Measurements from ENCODE around the gene PLEKHA6.
A peak's percentile ranks its signal among the peaks of the same experiment; 100 is the strongest.

PLEKHA6 gene

DNA sequence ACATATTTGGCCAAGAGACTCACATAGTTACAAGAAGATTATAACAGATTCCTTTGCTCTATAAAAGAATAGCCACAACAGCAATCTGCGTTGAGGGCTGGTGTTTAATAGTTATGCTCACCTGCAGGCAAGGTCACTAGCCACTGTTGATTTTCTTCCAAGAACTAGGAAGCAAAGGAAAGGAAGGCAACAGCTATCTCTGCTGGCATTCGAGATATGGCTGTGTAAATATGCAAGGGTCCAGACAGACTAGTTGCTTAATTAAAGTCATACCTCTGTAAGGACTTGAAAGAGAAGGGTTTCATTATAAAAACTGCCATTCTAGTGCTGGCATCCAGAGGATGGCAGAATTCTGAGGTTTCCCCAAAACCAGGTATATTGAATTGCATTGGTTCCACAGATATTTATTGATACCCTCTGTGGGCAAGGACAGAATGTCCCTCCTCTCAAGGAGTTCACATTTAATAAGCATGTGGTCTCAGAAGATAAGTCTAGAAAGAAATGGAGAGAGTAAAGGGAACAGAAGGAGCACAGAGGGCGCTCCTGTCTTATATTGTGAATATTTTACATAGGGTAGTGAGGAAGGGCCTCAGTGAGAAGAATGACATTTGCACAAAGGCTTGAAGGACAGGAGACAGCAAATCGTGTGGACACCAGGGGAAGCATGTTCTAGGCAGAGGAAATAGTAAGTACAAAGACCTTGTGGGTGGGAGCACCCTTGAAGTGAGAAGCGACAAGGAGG lies 23.6 kb upstream of the PLEKHA6 start:
- in situ Hi-C loops (cut with MboI; ENCODE audit: low pct_unique_long_range_greater_than_20kb, low sequenced_read_pairs) = no loop called here
- DNase-seq = no peak

DNA sequence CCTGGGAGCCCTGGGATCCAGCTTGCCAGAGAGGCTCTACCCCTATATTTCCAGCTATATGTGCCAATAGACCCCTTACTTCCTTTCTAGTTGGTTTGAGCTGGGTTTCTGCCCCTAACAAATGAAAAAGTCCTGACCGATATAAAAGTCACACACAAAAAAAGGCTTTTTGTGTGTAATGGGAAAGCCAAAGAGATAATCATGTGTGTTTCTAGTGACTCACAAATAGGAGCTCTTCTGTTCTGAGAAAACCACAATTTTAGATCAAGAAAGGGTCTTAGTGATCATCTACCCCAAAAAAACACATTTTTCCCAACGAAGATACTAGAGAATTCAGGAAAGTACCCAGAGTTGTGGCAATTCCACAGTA lies 23.0 kb upstream of the PLEKHA6 start:
- in situ Hi-C loops (cut with MboI; ENCODE audit: low pct_unique_long_range_greater_than_20kb, low sequenced_read_pairs) = no loop called here
- DNase-seq = no peak

DNA sequence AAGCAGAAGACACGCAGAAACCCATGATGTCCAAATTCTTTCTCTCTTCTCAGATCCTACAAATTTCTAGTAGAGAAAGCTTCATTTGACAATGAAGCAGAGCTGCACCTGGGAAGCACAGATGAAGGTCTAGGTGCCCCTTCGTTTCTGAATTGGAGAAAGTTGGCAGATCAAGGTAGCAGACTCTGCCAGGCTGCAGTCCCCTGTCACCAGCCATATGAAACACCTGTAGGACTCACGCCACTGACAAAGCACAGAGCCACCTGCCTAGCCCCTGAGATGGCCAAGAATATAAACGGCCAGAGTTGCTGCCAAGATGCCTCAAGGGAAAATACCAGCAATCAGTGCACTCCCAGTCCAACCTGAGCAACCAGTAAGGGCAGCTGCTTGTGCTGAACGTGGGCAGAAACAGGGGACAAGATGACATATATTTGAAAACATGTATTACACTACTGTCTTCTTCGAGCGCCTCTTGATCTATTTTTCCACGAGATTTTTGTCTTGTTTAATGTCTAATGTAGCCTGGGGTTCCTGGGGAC lies 20.6 kb upstream of the PLEKHA6 start:
- DNase-seq = no peak
- in situ Hi-C loops (cut with MboI; ENCODE audit: low pct_unique_long_range_greater_than_20kb, low sequenced_read_pairs) = no loop called here

DNA sequence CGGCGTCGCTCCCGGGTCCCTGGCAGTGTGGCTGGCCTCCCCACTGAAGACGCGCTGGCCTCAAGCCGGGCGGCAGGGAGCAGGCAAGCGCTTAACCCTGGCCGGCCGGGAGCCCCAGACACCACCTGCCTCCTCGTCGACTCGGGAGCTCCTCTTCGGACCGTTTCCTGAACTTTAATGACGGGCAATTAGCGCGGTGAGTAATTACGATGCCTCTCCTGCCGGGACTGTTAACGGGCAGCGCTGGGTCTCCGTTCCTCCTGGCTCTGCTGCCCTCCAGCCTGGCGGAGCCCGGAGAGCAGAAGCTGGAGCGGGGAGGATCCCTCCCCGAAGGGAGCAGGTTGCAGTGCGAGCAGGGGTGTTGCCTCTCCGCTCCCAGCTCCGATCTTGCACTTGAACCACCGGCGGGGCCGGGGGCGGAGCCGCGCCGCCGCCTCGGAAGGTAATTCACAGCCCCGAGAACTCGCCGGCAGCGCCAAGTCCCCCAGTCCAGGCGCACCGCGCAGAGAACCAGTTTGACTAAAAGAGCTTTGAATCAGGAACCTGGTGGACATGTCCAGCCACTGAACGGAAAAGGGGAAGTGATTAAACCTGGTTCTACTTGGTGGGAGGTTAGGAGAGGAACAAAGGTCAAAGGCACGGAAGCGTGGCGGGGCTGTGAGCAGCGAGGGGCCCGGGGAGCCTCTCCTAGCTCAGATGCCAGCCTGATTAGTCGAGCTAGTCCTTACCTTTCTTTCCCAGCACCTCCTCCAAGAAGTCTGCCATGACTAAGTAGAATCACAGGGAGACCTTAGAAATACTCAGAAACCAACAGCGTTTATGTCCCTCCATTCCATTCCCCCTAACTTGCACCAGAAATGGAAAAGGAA lies 18.3 kb upstream of the PLEKHA6 start:
- in situ Hi-C loops (cut with MboI; ENCODE audit: low pct_unique_long_range_greater_than_20kb, low sequenced_read_pairs) = no loop called here
- DNase-seq = peak; percentile 82

DNA sequence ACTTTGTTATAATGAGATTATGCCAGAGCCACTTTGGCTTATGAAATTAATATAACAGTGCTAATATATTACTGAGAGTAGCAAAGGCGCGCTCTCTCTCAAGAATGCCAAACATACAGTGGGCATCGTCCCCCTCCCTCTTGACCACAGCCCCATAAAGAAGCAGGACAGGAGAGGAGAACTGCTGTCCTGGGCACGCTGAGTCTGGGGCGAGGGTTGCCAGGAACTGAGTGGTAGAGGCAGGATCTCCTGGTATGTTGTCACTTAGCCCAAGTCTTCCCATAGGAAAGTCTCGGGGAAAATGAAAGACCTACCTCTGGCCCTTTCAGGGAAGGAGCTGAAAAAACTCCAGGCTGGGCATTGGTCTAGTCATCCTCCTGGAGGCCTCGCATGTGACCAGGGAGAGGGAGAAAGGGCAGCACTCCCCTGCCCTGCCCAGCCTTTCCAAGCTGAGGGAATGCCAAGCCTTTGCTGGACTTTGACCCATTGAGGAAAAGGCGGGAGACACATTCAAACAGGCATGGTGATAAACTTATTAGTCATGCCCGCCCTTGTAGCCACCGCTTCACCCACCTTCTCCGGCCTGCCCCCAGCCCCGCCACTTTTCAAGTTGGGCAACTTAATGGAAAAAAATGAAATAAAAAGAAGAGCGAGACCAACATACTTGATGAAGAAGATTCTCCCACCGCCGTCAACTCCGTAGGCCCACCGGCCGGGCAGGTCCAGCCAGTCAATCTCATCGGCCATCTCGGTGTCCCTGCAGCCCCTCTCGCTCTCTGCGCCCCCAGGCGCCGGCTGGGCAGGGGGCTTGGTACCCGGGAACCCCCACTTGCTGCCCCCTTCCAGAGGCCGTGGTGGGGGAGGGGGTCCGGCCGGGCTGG lies 17.4 kb upstream of the PLEKHA6 start:
- in situ Hi-C loops (cut with MboI; ENCODE audit: low pct_unique_long_range_greater_than_20kb, low sequenced_read_pairs) = no loop called here
- no peak for DNase-seq

DNA sequence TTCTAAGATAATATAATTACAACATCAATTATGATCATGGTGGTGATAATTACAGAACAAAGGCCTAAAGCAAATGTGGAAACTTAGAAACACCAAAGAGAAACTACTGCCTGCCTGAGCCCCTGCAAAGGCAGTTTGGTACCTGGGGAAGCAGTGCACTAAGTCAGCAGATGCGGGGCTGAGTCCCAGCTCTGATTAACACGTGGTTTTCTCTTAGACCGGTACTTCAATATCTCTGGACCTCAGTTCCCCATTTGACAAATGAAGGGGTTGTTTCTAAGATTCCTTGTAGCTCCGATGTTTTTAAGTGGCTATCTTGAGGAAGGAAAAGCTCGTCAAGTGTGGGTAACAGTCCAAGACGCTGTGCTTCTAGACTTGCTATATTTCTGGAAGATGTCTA lies 16.7 kb upstream of the PLEKHA6 start:
- in situ Hi-C loops (cut with MboI; ENCODE audit: low pct_unique_long_range_greater_than_20kb, low sequenced_read_pairs) = no loop called here
- no peak for DNase-seq

DNA sequence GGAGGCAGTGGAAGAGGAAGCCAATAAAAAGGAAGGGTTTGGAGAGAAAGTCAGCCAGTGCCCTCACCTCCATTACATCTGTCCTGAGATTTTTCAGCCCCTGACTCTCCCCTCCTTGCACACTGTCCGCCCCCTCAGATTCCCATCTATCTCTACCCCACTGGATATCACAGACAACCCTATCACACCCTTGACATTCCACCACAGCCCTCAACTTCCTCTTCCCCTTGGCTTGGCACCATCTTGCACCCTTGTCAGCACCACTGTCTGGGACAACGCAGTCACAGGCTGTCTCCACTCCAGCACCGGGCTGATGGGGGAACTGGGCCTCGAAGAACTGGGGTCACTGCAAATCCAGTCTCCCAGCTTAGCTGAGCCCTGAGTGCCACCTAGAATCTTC lies 14.2 kb upstream of the PLEKHA6 start:
- in situ Hi-C loops (cut with MboI; ENCODE audit: low pct_unique_long_range_greater_than_20kb, low sequenced_read_pairs) = loop anchor here (25.0 kb wide), 1 partner anchor 212 kb away; the partner anchor contains the start of genes ETNK2 and REN

DNA sequence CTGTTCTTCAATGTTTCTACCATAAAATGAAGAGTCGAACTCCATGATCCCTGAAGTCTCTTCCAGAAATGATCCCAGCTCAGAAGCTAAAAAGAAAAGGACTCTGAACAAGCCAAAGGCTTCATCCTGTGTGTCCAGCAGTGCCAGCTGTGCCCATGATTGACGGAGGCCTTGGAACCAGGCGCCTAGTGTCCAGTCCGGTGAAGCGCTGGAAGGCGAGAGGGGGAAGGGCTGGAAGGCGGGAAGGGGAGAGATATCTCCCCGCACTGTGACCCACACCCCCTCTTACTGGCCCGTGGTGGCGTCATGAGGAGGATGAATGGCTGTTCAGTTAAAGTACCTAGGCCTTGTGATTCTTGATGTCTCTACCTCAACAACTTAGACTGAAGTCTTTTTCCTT lies 10.4 kb upstream of the PLEKHA6 start:
- no peak for DNase-seq

More for the DNA sequence above, 14.2 kb upstream of the PLEKHA6 start:
- no peak for DNase-seq

DNA sequence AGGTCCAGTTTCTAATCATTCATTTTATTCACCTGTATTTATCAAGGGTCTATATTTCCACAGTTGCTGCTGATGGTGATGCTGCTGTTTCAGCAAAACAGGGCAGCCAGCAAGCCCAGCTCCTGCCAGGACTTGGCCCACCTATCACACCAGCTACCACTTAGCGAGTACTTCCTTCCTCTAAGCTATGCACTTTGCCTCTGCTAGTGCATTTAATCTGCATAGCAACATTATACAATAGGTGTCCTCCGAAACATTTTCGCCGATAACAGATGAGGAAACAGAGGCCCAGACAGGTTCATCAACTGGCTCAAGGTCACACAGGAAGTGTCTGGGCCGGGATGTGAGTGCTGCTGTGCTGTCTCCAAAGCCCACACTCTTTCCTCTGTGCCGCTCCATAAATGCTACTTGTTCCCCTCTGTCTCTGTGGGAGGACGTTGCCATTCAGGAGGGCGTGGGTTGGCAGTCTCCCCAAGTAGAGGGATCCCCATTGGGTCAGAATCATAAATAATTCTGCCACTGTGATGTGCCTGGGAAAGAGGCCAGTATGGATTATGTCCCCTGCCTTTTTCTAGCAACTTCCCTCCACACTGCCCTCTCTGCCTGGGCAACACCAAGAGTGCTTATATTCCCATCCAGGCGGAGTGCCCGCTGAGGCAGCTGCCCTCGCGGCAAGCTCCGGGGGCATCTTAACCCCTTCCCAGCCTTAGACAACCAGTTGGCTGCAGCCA lies 9.4 kb upstream of the PLEKHA6 start:
- in situ Hi-C loops (cut with MboI; ENCODE audit: low pct_unique_long_range_greater_than_20kb, low sequenced_read_pairs) = loop anchor here (25.0 kb wide), 1 partner anchor 207 kb away; the partner anchor contains the start of genes ETNK2 and REN
- no peak for DNase-seq

More for the DNA sequence above, 10.4 kb upstream of the PLEKHA6 start:
- in situ Hi-C loops (cut with MboI; ENCODE audit: low pct_unique_long_range_greater_than_20kb, low sequenced_read_pairs) = loop anchor here (25.0 kb wide), 1 partner anchor 208 kb away; the partner anchor contains the start of genes ETNK2 and REN

DNA sequence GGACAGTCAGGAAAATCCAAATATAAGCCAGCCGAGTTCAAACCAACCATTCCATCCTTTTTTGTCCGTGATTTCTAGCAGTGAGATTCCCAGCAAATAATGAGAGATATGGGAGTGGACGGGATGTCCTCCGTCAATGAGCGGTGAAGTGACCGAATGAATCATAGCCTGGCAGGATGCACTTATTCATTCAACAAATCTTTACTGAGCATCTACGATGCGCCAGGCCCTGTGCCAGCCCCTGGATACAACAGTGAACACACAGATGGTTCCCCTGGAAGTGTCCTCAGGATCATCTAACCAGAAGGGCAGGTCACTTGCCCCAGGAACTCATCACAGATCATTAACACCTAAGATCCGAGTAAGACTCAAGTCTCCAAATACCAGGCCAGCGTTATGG lies 8.2 kb upstream of the PLEKHA6 start:
- in situ Hi-C loops (cut with MboI; ENCODE audit: low pct_unique_long_range_greater_than_20kb, low sequenced_read_pairs) = loop anchor here (25.0 kb wide), 1 partner anchor 206 kb away; the partner anchor contains the start of genes ETNK2 and REN
- DNase-seq = no peak

DNA sequence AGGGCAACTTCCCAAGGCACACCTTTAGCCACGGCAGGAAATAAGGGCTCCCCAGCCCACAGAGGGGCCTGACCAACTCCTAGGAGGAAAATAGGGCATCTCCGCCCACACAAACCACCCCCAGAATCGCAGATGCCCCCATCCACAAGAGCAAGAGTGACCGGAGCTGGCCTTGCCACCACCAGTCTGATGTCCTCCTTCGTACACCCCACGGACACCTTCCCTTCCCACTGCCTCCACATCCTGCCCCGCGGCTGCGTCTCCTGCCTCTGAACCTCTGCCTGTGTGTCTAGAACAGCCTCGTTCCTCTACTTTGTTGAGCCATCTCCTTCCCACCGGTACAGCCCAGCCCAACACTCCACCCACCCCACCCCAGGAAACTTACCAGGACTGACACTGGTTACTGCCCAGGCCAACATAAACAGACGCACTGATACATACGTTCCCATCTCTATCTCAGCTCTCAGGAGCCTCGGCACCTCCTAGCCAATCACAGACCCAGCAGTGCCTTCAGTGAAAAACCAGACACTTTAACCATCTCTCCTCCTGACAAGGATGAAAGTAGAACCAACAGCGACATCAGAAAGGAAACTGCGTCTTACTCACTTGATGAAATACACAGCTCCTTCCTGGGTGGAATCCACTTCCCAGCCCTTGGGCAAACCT lies 7.6 kb upstream of the PLEKHA6 start:
- DNase-seq = no peak
- in situ Hi-C loops (cut with MboI; ENCODE audit: low pct_unique_long_range_greater_than_20kb, low sequenced_read_pairs) = loop anchor here (25.0 kb wide), 1 partner anchor 205 kb away; the partner anchor contains the start of genes ETNK2 and REN

DNA sequence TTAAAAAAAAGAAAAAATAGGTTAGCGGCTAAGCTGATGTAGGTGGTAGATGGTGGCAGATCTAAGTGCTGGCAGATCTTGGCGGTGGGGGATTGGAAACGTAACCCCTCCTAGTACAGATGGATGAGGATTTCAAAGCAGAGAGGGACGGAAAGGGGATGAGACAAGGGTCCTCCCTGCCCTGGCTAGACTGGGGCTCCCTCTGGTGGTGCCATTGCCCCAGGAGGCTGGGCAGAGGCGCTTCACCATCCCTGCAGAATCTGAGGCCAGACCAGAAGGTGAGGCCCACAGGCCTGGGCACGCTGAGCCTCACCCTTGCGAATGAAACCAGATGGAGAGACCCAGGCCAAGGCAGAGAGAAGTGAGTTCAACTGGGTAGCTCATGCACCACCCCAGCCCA lies 7.0 kb upstream of the PLEKHA6 start:
- in situ Hi-C loops (cut with MboI; ENCODE audit: low pct_unique_long_range_greater_than_20kb, low sequenced_read_pairs) = loop anchor here (25.0 kb wide), 1 partner anchor 204 kb away; the partner anchor contains the start of genes ETNK2 and REN
- DNase-seq = peak; percentile 32

DNA sequence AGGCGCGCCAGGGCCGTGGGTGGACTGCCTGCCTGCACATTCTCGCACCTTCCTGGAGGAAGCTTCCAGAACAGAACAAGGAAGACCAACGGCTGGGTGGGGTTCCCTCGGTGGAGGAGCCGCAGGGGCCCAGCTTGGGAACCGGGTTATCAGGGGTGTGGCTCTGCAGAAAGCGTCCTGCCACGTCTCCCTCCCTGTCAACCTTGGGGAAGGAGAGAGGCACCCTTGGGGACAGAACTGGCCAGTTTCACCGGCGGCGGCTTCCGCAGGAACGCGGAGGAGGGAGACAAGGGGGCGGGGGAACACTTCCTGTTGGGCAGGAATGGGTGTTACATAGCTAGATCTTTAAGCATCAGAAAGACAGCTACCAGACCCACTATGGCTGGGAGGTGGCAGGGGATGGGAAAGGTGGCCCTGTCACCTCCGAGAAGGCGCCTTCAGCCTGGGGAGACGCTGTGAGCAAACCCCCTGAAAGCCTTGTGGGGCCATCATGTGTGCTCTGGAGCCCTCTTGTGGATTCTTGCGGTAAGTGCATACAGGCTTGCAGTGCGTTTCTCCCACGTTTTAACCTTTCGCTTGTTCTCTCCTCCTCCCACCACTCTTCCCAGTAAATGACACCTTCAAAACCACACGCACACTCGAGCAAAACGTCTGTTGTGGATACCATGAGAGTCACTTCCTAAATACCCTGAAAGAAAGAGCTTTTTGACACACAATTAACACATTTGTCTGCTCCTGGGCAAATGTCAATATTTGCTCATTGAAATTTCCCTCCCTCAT lies 3.8 kb upstream of the PLEKHA6 start:
- in situ Hi-C loops (cut with MboI; ENCODE audit: low pct_unique_long_range_greater_than_20kb, low sequenced_read_pairs) = loop anchor here (25.0 kb wide), 1 partner anchor 201 kb away; the partner anchor contains the start of genes ETNK2 and REN
- DNase-seq = peak; percentile 89

DNA sequence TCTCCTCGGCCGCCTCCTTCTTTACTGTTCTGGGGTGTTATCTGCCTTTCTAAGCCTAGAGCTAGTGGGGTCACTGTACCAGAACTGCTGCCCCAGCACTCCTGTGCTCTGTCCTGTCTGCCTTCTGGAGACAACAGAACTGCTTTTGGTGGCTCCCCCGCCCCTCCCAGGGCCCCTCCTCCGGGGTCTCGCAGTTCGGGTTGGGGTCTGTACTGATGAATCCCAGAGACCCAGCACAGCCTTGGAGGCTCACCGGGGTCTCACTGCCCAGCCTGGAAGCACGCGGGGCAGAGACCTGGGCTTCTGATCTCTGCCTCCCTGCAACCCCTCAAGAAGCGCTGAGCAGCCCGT lies 3.2 kb upstream of the PLEKHA6 start:
- DNase-seq = no peak
- in situ Hi-C loops (cut with MboI; ENCODE audit: low pct_unique_long_range_greater_than_20kb, low sequenced_read_pairs) = loop anchor here (25.0 kb wide), 1 partner anchor 201 kb away; the partner anchor contains the start of genes ETNK2 and REN

DNA sequence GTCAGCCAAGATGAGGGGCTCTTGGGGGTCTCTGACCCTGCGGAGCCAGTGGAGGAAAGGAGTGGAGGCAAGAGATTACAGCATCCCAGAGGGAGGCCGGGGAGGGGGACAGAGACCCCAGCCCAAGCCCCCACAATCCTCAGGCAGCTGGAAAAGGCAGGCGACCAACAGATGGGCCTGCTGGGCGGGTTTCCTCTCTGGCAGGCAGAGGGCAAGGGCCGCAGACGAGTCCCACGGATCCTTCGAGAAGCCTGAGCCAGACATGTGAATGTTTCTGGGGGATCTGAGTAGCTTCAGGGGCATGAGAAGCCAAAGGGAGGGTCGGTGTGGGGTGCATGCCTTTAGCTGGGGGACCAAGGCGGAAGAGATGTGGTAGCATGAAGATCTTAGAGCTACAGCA lies 2.1 kb upstream of the PLEKHA6 start:
- in situ Hi-C loops (cut with MboI; ENCODE audit: low pct_unique_long_range_greater_than_20kb, low sequenced_read_pairs) = loop anchor here (25.0 kb wide), 1 partner anchor 199 kb away; the partner anchor contains the start of genes ETNK2 and REN
- no peak for DNase-seq

DNA sequence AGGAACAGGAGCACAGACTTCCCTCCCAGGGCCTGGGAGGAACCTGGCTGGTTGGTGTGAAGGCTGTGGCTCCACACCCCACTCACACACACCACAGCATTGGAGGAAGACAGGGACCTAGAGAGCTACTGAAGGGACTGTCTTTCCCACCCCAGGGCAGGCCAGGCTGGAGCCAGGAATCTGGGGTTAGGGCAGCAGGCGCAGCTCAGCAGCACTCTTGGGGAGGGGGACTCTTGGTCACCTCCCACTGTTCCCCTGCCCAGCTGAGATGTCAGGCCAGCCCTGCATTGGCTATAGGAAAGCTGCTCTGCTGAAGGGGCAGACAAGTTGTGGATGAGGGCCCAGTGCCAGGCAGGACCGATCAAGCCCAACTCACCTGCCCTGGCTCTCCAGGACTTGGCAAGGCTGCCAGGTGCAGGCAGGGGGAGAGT lies 1.6 kb upstream of the PLEKHA6 start:
- in situ Hi-C loops (cut with MboI; ENCODE audit: low pct_unique_long_range_greater_than_20kb, low sequenced_read_pairs) = loop anchor here (25.0 kb wide), 1 partner anchor 199 kb away; the partner anchor contains the start of genes ETNK2 and REN
- DNase-seq = no peak

DNA sequence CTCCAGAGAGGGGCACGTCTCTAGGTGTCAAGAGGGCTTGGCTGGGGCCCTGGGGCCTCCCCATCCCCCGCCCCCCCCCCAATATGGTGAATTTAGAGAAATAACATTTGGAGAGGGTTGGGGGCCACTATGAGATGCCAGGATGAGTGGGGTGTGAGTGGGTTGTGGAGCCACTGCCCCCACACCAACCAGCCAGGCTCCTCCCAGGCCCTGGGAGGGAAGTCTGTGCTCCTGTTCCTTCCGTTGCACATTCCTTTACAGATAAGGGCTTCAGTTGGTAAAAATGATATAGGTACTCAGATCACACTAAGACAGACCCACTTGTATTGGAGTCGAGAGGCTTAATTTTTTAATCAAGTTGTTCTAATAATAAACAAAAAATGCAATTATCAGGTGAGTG lies 585 bp upstream of the PLEKHA6 start:
- in situ Hi-C loops (cut with MboI; ENCODE audit: low pct_unique_long_range_greater_than_20kb, low sequenced_read_pairs) = loop anchor here (25.0 kb wide), 1 partner anchor 198 kb away; the partner anchor contains the start of genes ETNK2 and REN
- DNase-seq = no peak

Measured in KBM-7 (cell line).